Central memory CD8-positive, alpha-beta T cell (primary cell): Measurements from ENCODE around the gene ATN1.

Experiments
- ATAC-seq: fragments of 150-1000 bp; cut with Tn5 transposase; replicated peaks from 2 replicates; pipeline ENCODE4 v1.10.0; 2022; ENCODE audit warnings: mild to moderate bottlenecking, moderate FRiP score, moderate number of reproducible peaks; ENCODE audit not compliant: poor library complexity, severe bottlenecking; ENCODE audit errors: extremely low read depth
- DNase-seq, 2 donors: peaks; one replicate each; pipeline ENCODE4 v3.0.0; 2021; ENCODE audit warnings: low spot score in 2 of 2
- H3K27ac Mint-ChIP-seq: one replicate; pipeline ENCODE4 v1.8.0; 2022; ENCODE audit warnings: low read depth, mild to moderate bottlenecking, moderate library complexity, mixed read lengths
- H3K27me3 Mint-ChIP-seq: one replicate; pipeline ENCODE4 v1.8.0; 2022; ENCODE audit warnings: mixed read lengths
- H3K36me3 Mint-ChIP-seq: one replicate; pipeline ENCODE4 v1.8.0; 2022; ENCODE audit warnings: mild to moderate bottlenecking, moderate library complexity, mixed read lengths; ENCODE audit not compliant: insufficient read depth
- H3K4me1 Mint-ChIP-seq: one replicate; pipeline ENCODE4 v1.8.0; 2022; ENCODE audit warnings: mixed read lengths
- H3K4me3 Mint-ChIP-seq: one replicate; pipeline ENCODE4 v1.8.0; 2022; ENCODE audit warnings: mild to moderate bottlenecking, moderate library complexity, mixed read lengths
- H3K9me3 Mint-ChIP-seq: one replicate; pipeline ENCODE4 v1.8.0; 2022; ENCODE audit warnings: mixed read lengths

The ATN1 gene

GRCh38 chr12:6946920-6947374 lies 19.2 kb downstream of the ATN1 start:
- Mint-ChIP-seq H3K9me3 (no peaks in the 10 kb centered on the region), H3K27me3 (no peaks in the 10 kb centered on the region), H3K27ac (peak overlapping the region; percentile 99), H3K4me3 (peak overlapping the region; percentile 98), H3K36me3 (peaks cover 36% of the 10 kb centered on the region), H3K4me1 (peaks cover 90% of the 10 kb centered on the region)
- no peak for DNase-seq
- ATAC-seq: no peak

- peaks cover 39% of the 10 kb centered on the region for H3K36me3 Mint-ChIP-seq
- DNase-seq (no peak), ATAC-seq (no peak)
- H3K9me3 Mint-ChIP-seq: no peaks in the 10 kb centered on the region
- H3K4me1 Mint-ChIP-seq: peaks cover 91% of the 10 kb centered on the region
- peak overlapping the region; percentile 98 for H3K4me3 Mint-ChIP-seq
- H3K27me3 Mint-ChIP-seq: no peaks in the 10 kb centered on the region
- H3K27ac Mint-ChIP-seq: peak overlapping the region; percentile 99
These were observed 19.9 kb downstream of the ATN1 start for GRCh38 chr12:6947615-6948014.

- H3K4me3 Mint-ChIP-seq: peak overlapping the region; percentile 98
- no peak for DNase-seq
- ATAC-seq: peak; percentile 22
- peak overlapping the region; percentile 99 for H3K27ac Mint-ChIP-seq
- no peaks in the 10 kb centered on the region for H3K27me3 Mint-ChIP-seq
- H3K36me3 Mint-ChIP-seq: peaks cover 41% of the 10 kb centered on the region
- no peaks in the 10 kb centered on the region for H3K9me3 Mint-ChIP-seq
- peaks cover 92% of the 10 kb centered on the region for H3K4me1 Mint-ChIP-seq
These were observed 21.3 kb downstream of the ATN1 start for GRCh38 chr12:6948873-6949594.

- no peaks in the 10 kb centered on the region for H3K27me3 Mint-ChIP-seq
- no peak for ATAC-seq
- peaks cover 44% of the 10 kb centered on the region for H3K36me3 Mint-ChIP-seq
- peak overlapping the region; percentile 99 for H3K27ac Mint-ChIP-seq
- no peak for DNase-seq
- no peaks in the 10 kb centered on the region for H3K9me3 Mint-ChIP-seq
- peaks cover 92% of the 10 kb centered on the region for H3K4me1 Mint-ChIP-seq
- peak overlapping the region; percentile 98 for H3K4me3 Mint-ChIP-seq
These were observed 22.6 kb downstream of the ATN1 start for GRCh38 chr12:6950401-6950801.

- Mint-ChIP-seq H3K27me3 (no peaks in the 10 kb centered on the region), H3K36me3 (peaks cover 49% of the 10 kb centered on the region), H3K4me3 (peak within 1 kb of the TSS; percentile 98), H3K27ac (peak within 1 kb of the TSS; percentile 99), H3K4me1 (peaks cover 92% of the 10 kb centered on the region), H3K9me3 (no peaks in the 10 kb centered on the region)
- peak; percentile 30 for ATAC-seq
- no peak for DNase-seq
These were observed 23.2 kb downstream of the ATN1 start, which contains the start of gene PTPN6 for GRCh38 chr12:6950811-6951540. PTPN6 (plus strand) TSS chr12:6951356; CDS start chr12:6951513, 157 bp downstream.

- no peaks in the 10 kb centered on the region for H3K9me3 Mint-ChIP-seq
- no peak for DNase-seq
- peaks cover 54% of the 10 kb centered on the region for H3K36me3 Mint-ChIP-seq
- ATAC-seq: peak; percentile 16
- no peaks in the 10 kb centered on the region for H3K27me3 Mint-ChIP-seq
- H3K4me3 Mint-ChIP-seq: peak overlapping the region; percentile 98
- H3K27ac Mint-ChIP-seq: peak overlapping the region; percentile 99
- H3K4me1 Mint-ChIP-seq: peaks cover 92% of the 10 kb centered on the region
These were observed 23.9 kb downstream of the ATN1 start for GRCh38 chr12:6951551-6952120.

GRCh38 chr12:6952121-6952862 lies 24.5 kb downstream of the ATN1 start:
- Mint-ChIP-seq H3K36me3 (peaks cover 57% of the 10 kb centered on the region), H3K4me1 (peaks cover 92% of the 10 kb centered on the region), H3K27me3 (no peaks in the 10 kb centered on the region), H3K4me3 (peak overlapping the region; percentile 98), H3K27ac (peak overlapping the region; percentile 99), H3K9me3 (no peaks in the 10 kb centered on the region)
- DNase-seq (no peak), ATAC-seq (no peak)

GRCh38 chr12:6952863-6953441 lies 25.2 kb downstream of the ATN1 start:
- peaks cover 61% of the 10 kb centered on the region for H3K36me3 Mint-ChIP-seq
- ATAC-seq (no peak), DNase-seq (no peak)
- peak overlapping the region; percentile 98 for H3K4me3 Mint-ChIP-seq
- peaks cover 91% of the 10 kb centered on the region for H3K4me1 Mint-ChIP-seq
- no peaks in the 10 kb centered on the region for H3K27me3 Mint-ChIP-seq
- H3K27ac Mint-ChIP-seq: peak overlapping the region; percentile 99
- H3K9me3 Mint-ChIP-seq: no peaks in the 10 kb centered on the region

- DNase-seq (peak in 1 of 2 donors; percentile 55), ATAC-seq (peak; percentile 25)
- Mint-ChIP-seq H3K9me3 (no peaks in the 10 kb centered on the region), H3K4me1 (peaks cover 91% of the 10 kb centered on the region), H3K27me3 (no peaks in the 10 kb centered on the region), H3K27ac (peak overlapping the region; percentile 99), H3K4me3 (peak overlapping the region; percentile 98), H3K36me3 (peaks cover 68% of the 10 kb centered on the region)
These were observed 25.9 kb downstream of the ATN1 start for GRCh38 chr12:6953442-6954315.

GRCh38 chr12:6954316-6955107 lies 26.8 kb downstream of the ATN1 start:
- Mint-ChIP-seq H3K27ac (peak overlapping the region; percentile 99), H3K36me3 (peaks cover 71% of the 10 kb centered on the region), H3K4me1 (peaks cover 91% of the 10 kb centered on the region), H3K9me3 (no peaks in the 10 kb centered on the region), H3K27me3 (no peaks in the 10 kb centered on the region), H3K4me3 (peak overlapping the region; percentile 98)
- DNase-seq (no peak), ATAC-seq (no peak)
